PFSK-1 (cell line): ENCODE data around the gene CD4.

Experiments
- FOXP2 ChIP-seq: optimal IDR thresholded peaks from 2 replicates; pipeline ENCODE3; 2011; ENCODE audit warnings: borderline replicate concordance, control low read depth, inconsistent platforms; ENCODE audit not compliant: insufficient read depth; ENCODE audit errors: extremely low read length, extremely low read depth
- POLR2AphosphoS5 ChIP-seq: IDR thresholded peaks from 2 replicates; pipeline ENCODE4 v1.6.1; 2012; ENCODE audit warnings: low read depth, mild to moderate bottlenecking, control low read depth, low read length, moderate library complexity
- SIN3A ChIP-seq: IDR thresholded peaks from 2 replicates; pipeline ENCODE4 v1.6.1; 2012; ENCODE audit warnings: mild to moderate bottlenecking, low read length, moderate library complexity, borderline replicate concordance; ENCODE audit not compliant: insufficient read depth
- TAF1 ChIP-seq: IDR thresholded peaks from 2 replicates; pipeline ENCODE4 v1.6.1; 2012; ENCODE audit warnings: low read length, control low read depth, borderline replicate concordance; ENCODE audit not compliant: insufficient read depth
- TF ChIP-seq, protein P1 (sequence below), 2 experiments: IDR thresholded peaks; 2 replicates each; pipeline versions ENCODE4 v1.6.1 to v1.8.0; 2011 to 2012; ENCODE audit warnings: low read depth in 2 of 2, low read length in 2 of 2, control low read depth in 1 of 2, inconsistent platforms in 1 of 2, mild to moderate bottlenecking in 1 of 2, moderate library complexity in 1 of 2; ENCODE audit not compliant: insufficient read depth in 1 of 2

CD4 gene

GRCh38 chr12:6833189-6833890 is 44.0 kb downstream of the CD4 start:
- TF ChIP-seq SIN3A (no peak), POLR2AphosphoS5 (no peak), TAF1 (no peak), FOXP2 (no peak)
- TF ChIP-seq, protein P1, sequence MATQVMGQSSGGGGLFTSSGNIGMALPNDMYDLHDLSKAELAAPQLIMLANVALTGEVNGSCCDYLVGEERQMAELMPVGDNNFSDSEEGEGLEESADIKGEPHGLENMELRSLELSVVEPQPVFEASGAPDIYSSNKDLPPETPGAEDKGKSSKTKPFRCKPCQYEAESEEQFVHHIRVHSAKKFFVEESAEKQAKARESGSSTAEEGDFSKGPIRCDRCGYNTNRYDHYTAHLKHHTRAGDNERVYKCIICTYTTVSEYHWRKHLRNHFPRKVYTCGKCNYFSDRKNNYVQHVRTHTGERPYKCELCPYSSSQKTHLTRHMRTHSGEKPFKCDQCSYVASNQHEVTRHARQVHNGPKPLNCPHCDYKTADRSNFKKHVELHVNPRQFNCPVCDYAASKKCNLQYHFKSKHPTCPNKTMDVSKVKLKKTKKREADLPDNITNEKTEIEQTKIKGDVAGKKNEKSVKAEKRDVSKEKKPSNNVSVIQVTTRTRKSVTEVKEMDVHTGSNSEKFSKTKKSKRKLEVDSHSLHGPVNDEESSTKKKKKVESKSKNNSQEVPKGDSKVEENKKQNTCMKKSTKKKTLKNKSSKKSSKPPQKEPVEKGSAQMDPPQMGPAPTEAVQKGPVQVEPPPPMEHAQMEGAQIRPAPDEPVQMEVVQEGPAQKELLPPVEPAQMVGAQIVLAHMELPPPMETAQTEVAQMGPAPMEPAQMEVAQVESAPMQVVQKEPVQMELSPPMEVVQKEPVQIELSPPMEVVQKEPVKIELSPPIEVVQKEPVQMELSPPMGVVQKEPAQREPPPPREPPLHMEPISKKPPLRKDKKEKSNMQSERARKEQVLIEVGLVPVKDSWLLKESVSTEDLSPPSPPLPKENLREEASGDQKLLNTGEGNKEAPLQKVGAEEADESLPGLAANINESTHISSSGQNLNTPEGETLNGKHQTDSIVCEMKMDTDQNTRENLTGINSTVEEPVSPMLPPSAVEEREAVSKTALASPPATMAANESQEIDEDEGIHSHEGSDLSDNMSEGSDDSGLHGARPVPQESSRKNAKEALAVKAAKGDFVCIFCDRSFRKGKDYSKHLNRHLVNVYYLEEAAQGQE (IDR thresholded peaks at IDR 0.05; ENCODE audit: insufficient read depth in 1 of 2, low read depth in 2 of 2, low read length in 2 of 2) = no peak

- no peak for TF ChIP-seq FOXP2
- TF ChIP-seq POLR2AphosphoS5 = no peak
- TF ChIP-seq, protein P1 (IDR thresholded peaks at IDR 0.05; ENCODE audit: insufficient read depth in 1 of 2, low read depth in 2 of 2, low read length in 2 of 2) = no peak
- no peak for TF ChIP-seq TAF1
- no peak for TF ChIP-seq SIN3A
These were observed 44.9 kb downstream of the CD4 start for GRCh38 chr12:6834254-6834653.

DNA sequence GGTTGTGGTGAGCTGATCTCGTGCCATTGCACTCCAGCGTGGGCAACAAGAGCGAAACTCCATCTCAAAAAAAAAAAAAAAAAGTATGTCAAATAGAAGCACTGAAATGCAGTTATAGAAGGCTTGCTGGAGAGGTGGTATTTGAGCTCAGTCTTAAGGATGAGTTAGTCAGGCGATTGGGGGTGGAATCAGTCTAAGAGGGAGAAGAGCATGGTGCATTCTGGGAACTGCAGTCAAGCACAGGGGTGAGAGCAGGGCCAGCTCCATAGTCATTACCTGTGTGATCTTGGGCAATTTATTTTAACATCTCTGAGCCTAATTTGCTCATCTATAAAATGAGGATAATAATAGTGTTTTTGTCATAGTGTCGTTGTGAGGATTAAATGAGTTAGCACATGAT is 45.5 kb downstream of the CD4 start:
- TF ChIP-seq, protein P1 (IDR thresholded peaks at IDR 0.05; ENCODE audit: insufficient read depth in 1 of 2, low read depth in 2 of 2, low read length in 2 of 2) = no peak
- no peak for TF ChIP-seq FOXP2
- no peak for TF ChIP-seq POLR2AphosphoS5
- no peak for TF ChIP-seq SIN3A
- TF ChIP-seq TAF1 = no peak

DNA sequence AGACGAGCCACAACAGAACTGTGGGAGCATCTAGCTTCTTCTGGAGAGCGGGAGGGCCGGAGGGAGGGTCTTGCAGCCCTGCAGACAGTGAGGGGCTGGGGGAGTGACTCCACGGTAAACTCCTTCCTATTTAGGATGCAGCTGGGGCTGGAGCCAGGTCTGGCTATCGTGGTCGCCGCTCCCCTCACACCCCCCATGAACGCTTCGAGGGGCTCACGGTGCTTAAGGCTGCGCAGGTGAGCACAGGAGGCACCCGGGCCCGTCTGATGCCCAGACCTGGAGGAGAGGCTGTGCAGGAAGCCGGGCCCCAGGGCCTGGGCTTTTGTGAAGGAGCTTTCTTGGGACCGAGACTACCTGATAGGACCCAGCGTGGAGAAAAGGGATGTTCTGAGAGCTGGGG is 47.5 kb downstream of the CD4 start:
- TF ChIP-seq SIN3A (no peak), FOXP2 (no peak), TAF1 (no peak), POLR2AphosphoS5 (no peak)

DNA sequence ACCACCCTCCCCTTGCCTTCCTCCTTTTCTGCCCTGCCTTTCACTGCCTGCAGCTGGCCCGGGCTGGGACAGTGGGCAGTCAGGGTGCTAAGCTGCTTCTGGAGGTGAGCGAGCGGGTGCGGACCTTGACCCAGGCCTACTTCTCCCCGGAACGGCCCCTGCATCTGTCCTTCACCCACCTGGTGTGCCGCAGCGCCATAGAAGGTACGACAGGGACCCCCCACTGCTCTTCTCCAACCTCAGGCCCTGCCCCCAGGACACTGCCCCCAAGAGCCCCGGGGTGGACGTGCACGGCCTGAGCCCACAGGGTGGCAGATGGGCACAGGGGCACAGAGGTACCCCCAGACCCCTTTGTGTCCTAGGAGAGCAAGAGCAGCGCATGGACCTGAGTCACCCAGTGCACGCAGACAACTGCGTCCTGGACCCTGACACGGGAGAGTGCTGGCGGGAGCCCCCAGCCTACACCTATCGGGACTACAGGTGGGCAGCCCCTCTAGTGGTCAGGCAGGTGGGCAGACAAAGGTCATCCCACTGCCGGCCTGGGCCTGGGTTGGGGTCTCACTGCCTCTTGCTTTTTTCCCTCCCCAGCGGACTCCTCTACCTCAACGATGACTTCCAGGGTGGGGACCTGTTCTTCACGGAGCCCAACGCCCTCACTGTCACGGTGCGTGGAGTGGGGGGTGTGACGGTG is 48.2 kb downstream of the CD4 start:
- TF ChIP-seq, protein P1 (IDR thresholded peaks at IDR 0.05; ENCODE audit: insufficient read depth in 1 of 2, low read depth in 2 of 2, low read length in 2 of 2) = no peak
